Activated B cell treated with CpG ODN at 0.5 μM for 24 hours (primary cell): ENCODE results near the gene DBNDD2. TPM values are rescaled to one million over a fixed set of nuclear protein-coding genes. Genes with fewer than 3 reads are reported as not detected.

ENCODE experiments used
- ATAC-seq: fragments of 200-7000 bp; cut with Tn5 transposase; one replicate; pipeline ENCODE4 v1.10.0; 2021; ENCODE audit warnings: low read depth, mild to moderate bottlenecking, moderate library complexity
- CTCF ChIA-PET: fragments of 350-600 bp; sonication (Branson Sonifier 250); formaldehyde crosslinking; loops from one replicate; lab custom pipeline; 2021; ENCODE audit warnings: antibody characterized with exemption; lab: Charles Lee
- POLR2A ChIA-PET: fragments of 350-600 bp; sonication (Branson Sonifier 250); formaldehyde crosslinking; loops from one replicate; lab custom pipeline; 2021; ENCODE audit warnings: antibody characterized with exemption; lab: Charles Lee
- DNase-seq: peaks from one replicate; pipeline ENCODE4 v3.0.0; 2022
- H3K27ac Mint-ChIP-seq: one replicate; pipeline ENCODE4 v1.8.0; 2020; ENCODE audit warnings: mixed read lengths
- H3K27me3 Mint-ChIP-seq: one replicate; pipeline ENCODE4 v1.8.0; 2021; ENCODE audit warnings: mixed read lengths
- H3K36me3 Mint-ChIP-seq: one replicate; pipeline ENCODE4 v1.8.0; 2021; ENCODE audit warnings: low read depth, mixed read lengths
- H3K4me1 Mint-ChIP-seq: one replicate; pipeline ENCODE4 v1.8.0; 2021; ENCODE audit warnings: mixed read lengths
- H3K4me3 Mint-ChIP-seq: one replicate; pipeline ENCODE4 v1.8.0; 2020; ENCODE audit warnings: mild to moderate bottlenecking, mixed read lengths
- H3K9me3 Mint-ChIP-seq: one replicate; pipeline ENCODE4 v1.8.0; 2020; ENCODE audit warnings: mixed read lengths
- intact Hi-C: fragments of 100-400 bp; cut with micrococcal nuclease; formaldehyde crosslinking; loops from one replicate; pipeline ENCODE4 v1.15.1; 2024
- total RNA-seq: library from RNA; stranded (reverse); gene quantifications from 2 replicates; pipeline ENCODE4 v1.2.3, GENCODE V29; 2022
- TF ChIP-seq, protein P1 (sequence below): fragments of 200-600 bp; IDR thresholded peaks from one replicate; pipeline ENCODE4 v1.8.0; 2022; ENCODE audit warnings: antibody characterized with exemption, mild to moderate bottlenecking

The DBNDD2 gene
- total RNA-seq, 1 donor from 2014 or later = 2.7 TPM

DNA sequence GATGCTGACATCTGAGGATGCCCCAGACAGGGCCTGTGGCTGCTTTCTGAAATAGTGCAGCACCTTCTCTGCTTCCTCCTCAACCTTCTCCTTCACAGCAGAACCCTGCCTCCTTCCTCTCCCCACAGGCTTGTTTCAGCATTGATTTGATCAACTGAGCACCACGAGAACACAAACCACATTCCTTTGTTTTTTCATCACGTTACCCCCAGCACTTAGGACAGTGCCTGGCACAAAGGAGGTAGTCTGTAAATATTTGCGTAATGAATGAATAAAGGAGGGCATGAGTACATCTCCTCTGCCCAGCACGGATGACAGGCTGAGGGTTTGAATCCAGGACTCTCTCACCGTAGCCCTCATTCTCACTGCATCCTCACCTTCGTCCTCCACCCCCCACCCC, 40.2 kb downstream of the DBNDD2 start:
- intact Hi-C loops = no loop called here
- no peaks in the 10 kb centered on the region for H3K36me3 Mint-ChIP-seq
- CTCF ChIA-PET = interaction anchor here (2.9 kb wide), 1 partner anchor 12 kb away, joined by 20 read pairs; no protein-coding TSS in a partner anchor

DNA sequence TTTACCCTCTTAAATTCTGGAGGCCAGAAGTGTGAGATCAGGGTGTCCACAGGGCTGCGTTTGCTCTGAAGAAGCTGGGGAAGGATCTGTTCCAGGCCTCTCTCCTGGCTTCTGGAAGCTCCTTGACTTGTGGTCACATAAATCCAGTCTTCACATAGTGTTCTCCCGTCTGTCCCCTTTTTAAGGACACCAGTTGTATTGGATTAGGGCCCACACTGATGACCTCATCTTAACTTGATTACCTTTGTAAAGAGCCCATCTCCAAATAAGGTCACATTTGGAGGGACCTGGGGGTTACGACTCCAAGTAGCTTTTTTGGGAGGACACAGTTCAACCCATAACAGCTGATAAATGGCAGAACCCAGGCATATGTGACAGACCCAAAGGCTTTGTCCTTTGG, 41.4 kb downstream of the DBNDD2 start:
- ATAC-seq = no peak
- CTCF ChIA-PET = interaction anchor here (0.8 to 2.9 kb wide), 8 partner anchors 10 to 131 kb away, joined by 3 to 20 read pairs (median 4); partner anchors contain the start of gene SYS1
- POLR2A ChIA-PET = no interaction called here
- no peak for DNase-seq
- H3K4me1 Mint-ChIP-seq = peaks cover 19% of the 10 kb centered on the region
- no peaks in the 10 kb centered on the region for H3K9me3 Mint-ChIP-seq
- no peak overlapping the region for H3K4me3 Mint-ChIP-seq
- H3K27me3 Mint-ChIP-seq = peaks cover 2% of the 10 kb centered on the region
- TF ChIP-seq, protein P1, sequence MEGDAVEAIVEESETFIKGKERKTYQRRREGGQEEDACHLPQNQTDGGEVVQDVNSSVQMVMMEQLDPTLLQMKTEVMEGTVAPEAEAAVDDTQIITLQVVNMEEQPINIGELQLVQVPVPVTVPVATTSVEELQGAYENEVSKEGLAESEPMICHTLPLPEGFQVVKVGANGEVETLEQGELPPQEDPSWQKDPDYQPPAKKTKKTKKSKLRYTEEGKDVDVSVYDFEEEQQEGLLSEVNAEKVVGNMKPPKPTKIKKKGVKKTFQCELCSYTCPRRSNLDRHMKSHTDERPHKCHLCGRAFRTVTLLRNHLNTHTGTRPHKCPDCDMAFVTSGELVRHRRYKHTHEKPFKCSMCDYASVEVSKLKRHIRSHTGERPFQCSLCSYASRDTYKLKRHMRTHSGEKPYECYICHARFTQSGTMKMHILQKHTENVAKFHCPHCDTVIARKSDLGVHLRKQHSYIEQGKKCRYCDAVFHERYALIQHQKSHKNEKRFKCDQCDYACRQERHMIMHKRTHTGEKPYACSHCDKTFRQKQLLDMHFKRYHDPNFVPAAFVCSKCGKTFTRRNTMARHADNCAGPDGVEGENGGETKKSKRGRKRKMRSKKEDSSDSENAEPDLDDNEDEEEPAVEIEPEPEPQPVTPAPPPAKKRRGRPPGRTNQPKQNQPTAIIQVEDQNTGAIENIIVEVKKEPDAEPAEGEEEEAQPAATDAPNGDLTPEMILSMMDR = no peak
- no peak overlapping the region for H3K27ac Mint-ChIP-seq
- no peaks in the 10 kb centered on the region for H3K36me3 Mint-ChIP-seq
- intact Hi-C loops = no loop called here

More for the DNA sequence above, 40.2 kb downstream of the DBNDD2 start:
- peaks cover 19% of the 10 kb centered on the region for H3K4me1 Mint-ChIP-seq
- no peaks in the 10 kb centered on the region for H3K9me3 Mint-ChIP-seq
- POLR2A ChIA-PET = interaction anchor here (0.6 kb wide), 1 partner anchor 13 kb away, joined by 3 read pairs; no protein-coding TSS in a partner anchor
- ATAC-seq (no peak), DNase-seq (no peak)
- peaks cover 2% of the 10 kb centered on the region for H3K27me3 Mint-ChIP-seq
- TF ChIP-seq, protein P1 = no peak
- no peak overlapping the region for H3K27ac Mint-ChIP-seq
- H3K4me3 Mint-ChIP-seq = no peak overlapping the region

DNA sequence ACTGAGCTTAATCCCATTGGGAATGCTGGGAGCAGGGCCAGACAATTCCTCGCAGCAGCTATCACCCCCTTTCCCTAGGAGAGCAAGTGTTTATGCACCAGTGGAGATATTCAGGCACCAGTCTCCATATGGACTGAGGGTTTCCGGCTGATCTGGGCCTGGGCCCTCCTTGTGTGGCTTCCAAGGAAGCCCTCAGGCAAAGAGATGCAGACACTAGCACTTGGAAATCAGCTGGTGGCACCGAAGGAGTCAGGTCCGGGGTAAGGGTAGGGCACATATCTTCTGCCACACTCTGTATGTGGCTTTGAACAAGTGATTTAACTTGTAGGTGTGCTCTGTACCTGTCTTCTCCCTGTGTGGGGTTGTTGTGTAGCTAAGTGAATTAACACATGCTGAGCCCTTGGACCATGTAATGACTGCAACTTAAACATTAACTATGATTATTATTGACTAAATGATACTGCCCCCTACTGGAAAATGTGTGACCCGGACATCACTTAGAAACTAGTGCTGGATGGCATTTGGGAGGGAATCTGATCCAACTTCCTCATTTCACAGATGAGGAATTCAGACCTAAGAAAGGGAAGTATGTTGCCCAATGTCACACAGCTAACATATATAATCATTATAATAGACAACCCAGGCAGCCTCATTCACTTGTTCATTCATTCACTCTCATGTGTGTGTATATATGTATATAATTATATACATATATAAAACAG, 42.2 kb downstream of the DBNDD2 start:
- ATAC-seq = peak; percentile 46
- TF ChIP-seq, protein P1 = peak; percentile 56
- Mint-ChIP-seq H3K36me3 (no peaks in the 10 kb centered on the region), H3K27me3 (peaks cover 2% of the 10 kb centered on the region), H3K4me3 (no peak overlapping the region), H3K9me3 (no peaks in the 10 kb centered on the region), H3K27ac (no peak overlapping the region), H3K4me1 (peaks cover 19% of the 10 kb centered on the region)
- intact Hi-C loops = loop anchor here (1.0 kb wide), 1 partner anchor 87 kb away; the partner anchor contains the start of gene SYS1
- ChIA-PET CTCF (interaction anchor here (0.6 to 2.9 kb wide), 17 partner anchors 10 to 401 kb away, joined by 3 to 20 read pairs (median 3); partner anchors contain the start of gene SYS1), POLR2A (no interaction called here)
- no peak for DNase-seq

DNA sequence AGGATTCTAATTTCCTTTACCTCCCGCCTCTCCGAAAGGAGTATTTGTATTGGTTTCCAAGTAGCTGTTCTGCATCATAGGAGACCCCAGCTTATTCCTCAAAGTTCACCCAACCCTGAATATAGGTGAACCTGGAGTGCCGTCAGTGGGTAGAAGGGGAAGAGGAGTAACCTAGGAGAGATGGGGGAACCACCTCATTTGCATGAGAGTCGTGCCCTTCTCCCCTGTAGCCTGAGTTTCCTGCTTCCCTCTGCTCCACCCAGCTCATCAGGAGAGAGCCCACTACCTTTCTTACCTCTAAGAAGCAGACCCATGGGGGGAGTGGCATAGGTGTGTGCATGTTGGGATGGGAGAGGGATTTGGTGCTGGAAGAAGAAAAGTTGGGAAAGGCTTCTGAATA, 44.1 kb downstream of the DBNDD2 start:
- no peaks in the 10 kb centered on the region for H3K9me3 Mint-ChIP-seq
- H3K4me1 Mint-ChIP-seq = peaks cover 19% of the 10 kb centered on the region
- ChIA-PET CTCF (interaction anchor here (1.1 to 2.0 kb wide), 4 partner anchors 15 to 319 kb away, joined by 3 to 10 read pairs (median 4); no protein-coding TSS in a partner anchor), POLR2A (interaction anchor here (0.6 to 1.1 kb wide), 2 partner anchors 78 to 316 kb away, joined by 3 to 6 read pairs; no protein-coding TSS in a partner anchor)
- H3K27ac Mint-ChIP-seq = no peak overlapping the region
- DNase-seq (no peak), ATAC-seq (peak; percentile 64)
- H3K27me3 Mint-ChIP-seq = no peaks in the 10 kb centered on the region
- TF ChIP-seq, protein P1 = no peak
- intact Hi-C loops = no loop called here
- H3K4me3 Mint-ChIP-seq = no peak overlapping the region
- H3K36me3 Mint-ChIP-seq = no peaks in the 10 kb centered on the region
